Measurements from ENCODE around the gene GSTO2. TPM values are rescaled to one million over a fixed set of nuclear protein-coding genes. Genes with fewer than 3 reads are reported as not detected.

The GSTO2 gene
- total RNA-seq, 3 donors from 2014 or later: 5.4 to 19.7 (median 18.3) TPM

DNA sequence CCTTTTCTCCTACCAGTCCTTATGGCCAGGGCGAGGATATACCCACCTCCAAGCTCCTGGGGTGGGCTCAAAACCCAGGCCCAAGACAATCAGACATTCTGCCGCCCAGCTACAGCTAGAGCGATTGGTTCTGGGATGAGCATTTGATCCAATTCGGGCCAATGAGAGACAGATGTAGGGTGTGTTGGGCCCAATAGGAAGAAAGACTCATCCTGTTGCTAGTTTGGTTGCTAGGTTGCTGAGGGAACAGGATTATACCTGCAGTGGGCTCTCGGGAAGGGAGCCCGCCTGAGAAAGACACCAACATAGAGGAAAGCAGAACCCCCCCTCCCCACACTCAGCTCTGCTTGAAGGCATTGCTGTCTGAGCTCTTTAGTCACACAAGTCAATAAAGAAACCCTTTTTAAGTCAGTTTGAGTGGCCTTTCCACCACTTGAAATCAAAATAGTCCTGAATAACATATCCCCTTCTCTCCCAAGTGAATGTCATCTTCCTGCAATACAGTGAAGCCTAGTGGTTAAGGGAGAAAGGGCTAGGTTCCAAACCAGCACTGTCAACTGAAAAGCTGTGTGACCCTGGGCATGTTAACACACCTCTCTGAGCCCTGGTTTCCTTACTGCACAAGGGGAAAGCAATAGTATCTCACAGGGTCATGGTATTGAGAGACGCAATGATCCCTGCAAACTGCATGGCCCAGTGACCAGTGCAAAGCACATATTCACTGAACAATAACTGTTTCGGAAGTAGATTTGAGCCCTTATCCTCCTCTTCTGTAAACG, 47.5 kb downstream of the GSTO2 start:
- TF ChIP-seq, protein P1, sequence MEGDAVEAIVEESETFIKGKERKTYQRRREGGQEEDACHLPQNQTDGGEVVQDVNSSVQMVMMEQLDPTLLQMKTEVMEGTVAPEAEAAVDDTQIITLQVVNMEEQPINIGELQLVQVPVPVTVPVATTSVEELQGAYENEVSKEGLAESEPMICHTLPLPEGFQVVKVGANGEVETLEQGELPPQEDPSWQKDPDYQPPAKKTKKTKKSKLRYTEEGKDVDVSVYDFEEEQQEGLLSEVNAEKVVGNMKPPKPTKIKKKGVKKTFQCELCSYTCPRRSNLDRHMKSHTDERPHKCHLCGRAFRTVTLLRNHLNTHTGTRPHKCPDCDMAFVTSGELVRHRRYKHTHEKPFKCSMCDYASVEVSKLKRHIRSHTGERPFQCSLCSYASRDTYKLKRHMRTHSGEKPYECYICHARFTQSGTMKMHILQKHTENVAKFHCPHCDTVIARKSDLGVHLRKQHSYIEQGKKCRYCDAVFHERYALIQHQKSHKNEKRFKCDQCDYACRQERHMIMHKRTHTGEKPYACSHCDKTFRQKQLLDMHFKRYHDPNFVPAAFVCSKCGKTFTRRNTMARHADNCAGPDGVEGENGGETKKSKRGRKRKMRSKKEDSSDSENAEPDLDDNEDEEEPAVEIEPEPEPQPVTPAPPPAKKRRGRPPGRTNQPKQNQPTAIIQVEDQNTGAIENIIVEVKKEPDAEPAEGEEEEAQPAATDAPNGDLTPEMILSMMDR (IDR thresholded peaks at IDR 0.05): no peak
- Histone ChIP-seq H3K9me3 (no peaks in the 10 kb centered on the region), H3K4me1 (ENCODE audit: low read depth) (peaks cover 5% of the 10 kb centered on the region), H3K4me3 (no peak overlapping the region), H3K36me3 (ENCODE audit: low read depth) (peaks cover 4% of the 10 kb centered on the region)
- DNase-seq: no peak
- intact Hi-C loops (cut with DNase I, micrococcal nuclease): no loop called here
- no peak for ATAC-seq

DNA sequence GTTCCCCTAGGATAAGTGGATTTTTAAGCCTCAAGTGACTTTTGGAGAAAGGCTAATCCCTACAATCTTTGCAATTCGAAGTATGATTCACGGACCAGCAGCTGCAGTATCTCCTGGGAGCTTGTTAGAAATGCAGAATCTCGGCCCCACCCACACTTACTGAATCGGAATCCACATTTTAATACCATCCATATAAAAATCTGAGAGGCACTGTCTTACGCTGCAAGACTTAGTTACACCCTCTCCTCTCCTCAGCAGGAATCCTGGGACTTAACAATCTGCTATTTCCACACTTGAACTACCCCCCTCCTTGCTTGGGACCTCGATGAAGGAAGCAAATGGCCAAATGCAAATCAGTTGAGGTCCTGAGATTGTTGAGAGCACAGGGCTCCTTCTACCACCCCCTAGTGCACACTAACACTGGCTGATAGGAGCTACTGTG, 48.3 kb downstream of the GSTO2 start:
- TF ChIP-seq, protein P1 (IDR thresholded peaks at IDR 0.05): no peak
- ATAC-seq (peak; percentile 14), DNase-seq (no peak)
- H3K4me1 ChIP-seq (ENCODE audit: low read depth): peaks cover 8% of the 10 kb centered on the region
- no peak overlapping the region for H3K4me3 ChIP-seq
- intact Hi-C loops (cut with DNase I, micrococcal nuclease): no loop called here
- peaks cover 4% of the 10 kb centered on the region for H3K36me3 ChIP-seq (ENCODE audit: low read depth)
- H3K9me3 ChIP-seq: no peaks in the 10 kb centered on the region

DNA sequence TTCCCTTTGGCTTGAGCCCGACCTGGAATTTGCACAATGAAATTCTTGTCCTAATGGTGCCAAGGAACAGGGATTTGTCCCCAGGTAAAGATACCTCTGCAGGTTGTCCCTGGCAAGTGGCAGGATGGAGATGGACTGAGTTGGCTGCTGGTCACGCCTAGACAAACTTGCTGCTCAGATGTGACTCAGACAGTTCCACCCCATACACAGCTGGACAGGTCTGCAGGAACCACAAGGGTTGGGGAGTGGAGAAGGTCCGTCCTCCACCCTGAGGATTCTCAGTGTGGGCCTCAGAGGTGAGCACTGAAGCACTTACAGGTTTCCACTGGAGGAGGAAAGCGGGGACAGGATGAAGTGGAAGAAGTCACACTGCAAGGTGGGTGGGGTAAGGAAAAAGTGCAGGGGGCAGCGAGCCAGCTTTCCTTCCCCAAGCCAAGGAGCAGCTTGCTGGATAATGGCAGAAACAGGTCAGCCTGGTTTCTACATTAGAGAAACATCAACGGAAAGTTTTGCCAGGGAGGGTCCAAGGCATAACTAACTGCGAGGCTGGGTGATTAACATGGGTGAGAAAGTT, 48.8 kb downstream of the GSTO2 start:
- intact Hi-C loops (cut with DNase I, micrococcal nuclease): no loop called here
- TF ChIP-seq, protein P1 (IDR thresholded peaks at IDR 0.05): no peak
- no peak overlapping the region for H3K4me3 ChIP-seq
- peaks cover 9% of the 10 kb centered on the region for H3K4me1 ChIP-seq (ENCODE audit: low read depth)
- no peaks in the 10 kb centered on the region for H3K9me3 ChIP-seq
- ATAC-seq: peak; percentile 6
- H3K36me3 ChIP-seq (ENCODE audit: low read depth): peaks cover 4% of the 10 kb centered on the region
- DNase-seq: no peak

DNA sequence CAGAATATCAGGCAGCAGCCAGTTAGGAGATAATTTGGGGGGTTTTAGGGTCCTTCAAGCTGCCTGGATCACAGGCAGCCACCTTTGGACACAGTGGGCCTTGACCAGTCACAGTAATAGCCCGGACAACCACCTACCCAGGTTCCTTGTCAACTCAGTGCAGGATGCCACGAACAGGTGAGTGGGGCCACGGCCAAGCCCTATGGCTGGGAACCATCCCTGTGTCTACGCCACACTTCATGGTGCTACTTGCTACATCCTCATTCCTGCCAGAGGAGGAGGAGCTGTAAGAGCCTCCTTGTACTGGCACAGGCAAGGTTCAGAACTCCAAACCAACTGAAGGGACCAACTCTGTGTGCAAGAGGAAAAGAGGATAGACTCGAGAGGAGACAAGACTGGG, 49.3 kb downstream of the GSTO2 start:
- Histone ChIP-seq H3K9me3 (no peaks in the 10 kb centered on the region), H3K4me3 (no peak overlapping the region), H3K36me3 (ENCODE audit: low read depth) (peaks cover 4% of the 10 kb centered on the region), H3K4me1 (ENCODE audit: low read depth) (peaks cover 9% of the 10 kb centered on the region)
- no peak for ATAC-seq
- TF ChIP-seq, protein P1 (IDR thresholded peaks at IDR 0.05): no peak
- DNase-seq: no peak
- intact Hi-C loops (cut with DNase I, micrococcal nuclease): no loop called here

DNA sequence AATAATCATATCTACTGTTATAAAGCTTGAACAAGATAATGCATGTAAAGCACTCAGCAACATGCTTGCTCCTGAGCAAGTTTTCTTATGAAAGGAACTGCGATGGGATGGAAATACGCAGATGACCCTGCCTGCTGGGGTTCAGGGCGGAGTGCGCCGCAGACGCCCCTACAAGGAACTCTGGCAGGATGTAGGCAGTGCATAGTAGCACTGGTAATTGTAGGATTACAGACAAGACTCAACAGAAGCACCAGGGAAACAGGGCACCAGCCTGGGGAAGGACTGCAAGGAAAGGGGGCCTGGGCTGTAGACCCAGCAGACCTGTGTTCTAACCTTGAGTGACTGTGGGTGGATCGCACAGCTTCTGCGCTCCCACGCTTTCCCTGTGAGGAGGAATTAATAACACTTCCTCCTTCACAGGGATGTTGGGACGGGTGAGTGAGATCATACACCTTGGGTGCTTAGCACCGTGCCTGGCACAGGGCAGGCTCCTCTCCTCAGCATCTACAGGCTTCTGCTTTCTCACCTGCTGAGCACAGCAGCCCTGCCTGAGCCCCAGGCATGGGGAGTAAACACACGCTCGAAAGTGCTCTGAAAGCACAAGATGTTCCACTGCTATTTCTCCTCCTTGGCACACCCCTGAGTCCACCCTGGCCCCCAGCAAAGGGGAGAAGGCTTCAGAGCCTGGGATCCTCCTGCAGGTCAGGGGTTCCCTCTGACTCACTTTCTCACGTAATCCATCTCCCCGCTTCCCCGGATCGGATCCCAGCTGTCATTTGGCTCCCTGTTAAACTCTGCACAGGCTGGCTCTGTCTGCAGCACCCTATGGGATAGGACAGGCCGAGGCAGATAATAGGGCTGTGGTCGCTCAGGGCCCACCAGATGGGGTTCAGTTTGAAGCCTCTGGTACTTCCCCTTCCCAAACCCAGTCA, 50.1 kb downstream of the GSTO2 start:
- Histone ChIP-seq H3K4me3 (no peak overlapping the region), H3K36me3 (ENCODE audit: low read depth) (peaks cover 4% of the 10 kb centered on the region), H3K9me3 (no peaks in the 10 kb centered on the region), H3K4me1 (ENCODE audit: low read depth) (peaks cover 9% of the 10 kb centered on the region)
- DNase-seq (peak in 1 of 3 donors; percentile 15), ATAC-seq (peak; percentile 4)
- intact Hi-C loops (cut with DNase I, micrococcal nuclease): no loop called here
- TF ChIP-seq, protein P1 (IDR thresholded peaks at IDR 0.05): no peak
